Vagina (tissue), 2 donors: ENCODE data around the gene NLGN2. TPM values are rescaled to one million over a fixed set of nuclear protein-coding genes. Genes with fewer than 3 reads are reported as not detected.
A peak's percentile ranks its signal among the peaks of the same experiment; 100 is the strongest.

Experiments used
- DNase-seq, 2 donors: peaks; one replicate each; pipeline ENCODE4 v3.0.0-alpha.2; 2017; ENCODE audit errors: extremely low spot score in 2 of 2
- H3K27ac ChIP-seq: fragments of 200-600 bp; sonication (generic); one replicate; pipeline ENCODE4 v1.5.1; 2019
- H3K27me3 ChIP-seq: fragments of 200-600 bp; sonication (generic); one replicate; pipeline ENCODE4 v1.5.1; 2019
- H3K36me3 ChIP-seq, 2 donors: fragments of 200-600 bp; sonication (generic); one replicate each; pipeline ENCODE4 v1.5.1; 2017 to 2019
- H3K4me1 ChIP-seq: fragments of 200-600 bp; sonication (generic); one replicate; pipeline ENCODE4 v1.5.1; 2019
- H3K4me3 ChIP-seq, 2 donors: fragments of 200-600 bp; sonication (generic); 1 replicate in 1 of 2; 2 replicates in 1 of 2; pipeline ENCODE4 v1.5.1; 2016 to 2019
- H3K9me3 ChIP-seq: fragments of 200-600 bp; sonication (generic); one replicate; pipeline ENCODE4 v1.5.1; 2019
- CTCF ChIP-seq, 3 experiments: fragments of 450-650 bp in 2 of 3; fragments of 200-600 bp in 1 of 3; sonication (generic) in 1 of 3; IDR thresholded peaks; one replicate each; pipeline ENCODE4 v1.5.1; 2017 to 2019; ENCODE audit warnings: antibody characterized with exemption in 3 of 3, mild to moderate bottlenecking in 2 of 3, moderate library complexity in 2 of 3
- POLR2A ChIP-seq, 2 donors: fragments of 450-650 bp; IDR thresholded peaks; one replicate each; pipeline ENCODE4 v1.6.1; 2017; ENCODE audit warnings: antibody characterized with exemption in 2 of 2, mild to moderate bottlenecking in 2 of 2, moderate library complexity in 2 of 2
- POLR2AphosphoS5 ChIP-seq, 2 donors: sonication (generic); formaldehyde crosslinking; IDR thresholded peaks; one replicate each; pipeline ENCODE4 v1.9.0; 2017; ENCODE audit warnings: antibody characterized with exemption in 2 of 2, mild to moderate bottlenecking in 2 of 2, low read depth in 1 of 2; ENCODE audit not compliant: insufficient read depth in 1 of 2
- intact Hi-C: fragments of 100-400 bp; cut with DNase I; formaldehyde crosslinking; loops from one replicate; pipeline ENCODE4 v1.15.1; 2023
- total RNA-seq: library from RNA; depleted of rRNA; stranded (reverse); fragments of >200 nt; gene quantifications from one replicate; pipeline ENCODE4 v1.2.3, GENCODE V29; 2016

Gene NLGN2
- total RNA-seq, 1 donor from 2014 or later, result 25.5 TPM

GRCh38 chr17:7379134-7379533 lies 28.5 kb upstream of the NLGN2 start:
- no peak overlapping the region for H3K27ac ChIP-seq
- H3K4me1 ChIP-seq, result peaks cover 32% of the 10 kb centered on the region
- H3K36me3 ChIP-seq, result no peaks in the 10 kb centered on the region
- no peaks in the 10 kb centered on the region for H3K27me3 ChIP-seq
- no peak for DNase-seq
- H3K9me3 ChIP-seq, result no peaks in the 10 kb centered on the region
- no peak overlapping the region for H3K4me3 ChIP-seq
- intact Hi-C loops, result no loop called here
- no peak for TF ChIP-seq CTCF (IDR thresholded peaks at IDR 0.05)
- no peak for TF ChIP-seq POLR2AphosphoS5 (IDR thresholded peaks at IDR 0.05; ENCODE audit: insufficient read depth in 1 of 2, low read depth in 1 of 2)
- TF ChIP-seq POLR2A (IDR thresholded peaks at IDR 0.05), result no peak

GRCh38 chr17:7380321-7380720 lies 27.3 kb upstream of the NLGN2 start:
- H3K27ac ChIP-seq, result peak overlapping the region; percentile 59

GRCh38 chr17:7380855-7381683 lies 26.6 kb upstream of the NLGN2 start, which contains the start of gene TNK1:
TSS of gene TNK1 (plus strand) at chr17:7381089. CDS start at chr17:7382927, 1,838 bp downstream.
- peak within 1 kb of the TSS; percentile 59 for H3K27ac ChIP-seq
- intact Hi-C loops, result no loop called here
- peaks cover 39% of the 10 kb centered on the region for H3K4me1 ChIP-seq
- no peaks in the 10 kb centered on the region for H3K36me3 ChIP-seq
- no peak for DNase-seq
- H3K4me3 ChIP-seq, result peak within 1 kb of the TSS; percentile 57 to 61
- no peaks in the 10 kb centered on the region for H3K27me3 ChIP-seq
- TF ChIP-seq POLR2AphosphoS5 (IDR thresholded peaks at IDR 0.05; ENCODE audit: insufficient read depth in 1 of 2, low read depth in 1 of 2) (peak in 1 of 2 donors; percentile 84), POLR2A (IDR thresholded peaks at IDR 0.05) (peak in 1 of 2 donors; percentile 61), CTCF (IDR thresholded peaks at IDR 0.05) (no peak)
- no peaks in the 10 kb centered on the region for H3K9me3 ChIP-seq

More at GRCh38 chr17:7380321-7380720, 27.3 kb upstream of the NLGN2 start:
- Histone ChIP-seq H3K4me1 (peaks cover 39% of the 10 kb centered on the region), H3K36me3 (no peaks in the 10 kb centered on the region), H3K9me3 (no peaks in the 10 kb centered on the region), H3K4me3 (peak overlapping the region; percentile 57 to 61), H3K27me3 (no peaks in the 10 kb centered on the region)
- TF ChIP-seq CTCF (IDR thresholded peaks at IDR 0.05) (no peak), POLR2A (IDR thresholded peaks at IDR 0.05) (no peak), POLR2AphosphoS5 (IDR thresholded peaks at IDR 0.05; ENCODE audit: insufficient read depth in 1 of 2, low read depth in 1 of 2) (no peak)
- intact Hi-C loops, result no loop called here
- DNase-seq, result no peak

GRCh38 chr17:7382901-7383300 lies 24.7 kb upstream of the NLGN2 start:
- no peak overlapping the region for H3K4me3 ChIP-seq
- no peaks in the 10 kb centered on the region for H3K9me3 ChIP-seq
- H3K4me1 ChIP-seq, result peaks cover 39% of the 10 kb centered on the region
- no peak for DNase-seq
- H3K27ac ChIP-seq, result no peak overlapping the region
- intact Hi-C loops, result no loop called here
- no peaks in the 10 kb centered on the region for H3K36me3 ChIP-seq
- TF ChIP-seq POLR2AphosphoS5 (IDR thresholded peaks at IDR 0.05; ENCODE audit: insufficient read depth in 1 of 2, low read depth in 1 of 2) (no peak), CTCF (IDR thresholded peaks at IDR 0.05) (no peak), POLR2A (IDR thresholded peaks at IDR 0.05) (no peak)
- H3K27me3 ChIP-seq, result no peaks in the 10 kb centered on the region

GRCh38 chr17:7383371-7383741 lies 24.3 kb upstream of the NLGN2 start:
- H3K4me3 ChIP-seq, result peak overlapping the region; percentile 44 to 53
- H3K27me3 ChIP-seq, result no peaks in the 10 kb centered on the region
- peak overlapping the region; percentile 67 for H3K27ac ChIP-seq
- H3K9me3 ChIP-seq, result no peaks in the 10 kb centered on the region
- TF ChIP-seq CTCF (IDR thresholded peaks at IDR 0.05) (no peak), POLR2A (IDR thresholded peaks at IDR 0.05) (no peak), POLR2AphosphoS5 (IDR thresholded peaks at IDR 0.05; ENCODE audit: insufficient read depth in 1 of 2, low read depth in 1 of 2) (no peak)
- DNase-seq, result no peak
- no peaks in the 10 kb centered on the region for H3K36me3 ChIP-seq
- peaks cover 39% of the 10 kb centered on the region for H3K4me1 ChIP-seq
- intact Hi-C loops, result no loop called here
